CD4-positive, alpha-beta T cell (primary cell): Measurements from ENCODE around the gene PKHD1. TPM values are rescaled to one million over a fixed set of nuclear protein-coding genes. Genes with fewer than 3 reads are reported as not detected.
"Not testable (repeated sequence)": the region's sequence is repeated elsewhere in the genome, so short reads cannot be mapped to it uniquely, and the experiment has no call there.

ENCODE experiments used
- ATAC-seq: fragments of 200-7000 bp; cut with Tn5 transposase; one replicate; pipeline ENCODE4 v1.10.0; 2022; ENCODE audit warnings: mild to moderate bottlenecking; ENCODE audit not compliant: poor library complexity
- CTCF ChIA-PET: fragments of 350-600 bp; sonication (Branson Sonifier 250); formaldehyde crosslinking; loops from one replicate; lab custom pipeline; 2021; ENCODE audit warnings: antibody characterized with exemption, inconsistent platforms; lab: Charles Lee
- POLR2A ChIA-PET: fragments of 350-600 bp; sonication (Branson Sonifier 250); formaldehyde crosslinking; loops from one replicate; lab custom pipeline; 2021; ENCODE audit warnings: antibody characterized with exemption, inconsistent platforms; lab: Charles Lee
- DNase-seq, 14 experiments: peaks; one replicate each; pipeline ENCODE4 v3.0.0-alpha.2; 2013 to 2020; ENCODE audit warnings: mixed read lengths in 2 of 14
- H3K27ac ChIP-seq, 2 donors: one replicate each; pipeline versions ENCODE4 v1.5.1 to v1.7.0; 2013; ENCODE audit warnings: low read length in 2 of 2, low read depth in 1 of 2, mild to moderate bottlenecking in 1 of 2
- H3K27me3 ChIP-seq, 2 experiments: 1 replicate in 1 of 2; 2 replicates in 1 of 2; pipeline versions ENCODE4 v1.6.1 to v1.7.0; 2013; ENCODE audit warnings: low read length in 2 of 2, control low read depth in 1 of 2, mild to moderate bottlenecking in 1 of 2, moderate library complexity in 1 of 2; ENCODE audit not compliant: insufficient read depth in 2 of 2, control insufficient read depth in 1 of 2
- H3K36me3 ChIP-seq: one replicate; pipeline ENCODE4 v1.6.1; 2013; ENCODE audit warnings: low read length, control low read depth; ENCODE audit not compliant: insufficient read depth
- H3K4me1 ChIP-seq: one replicate; pipeline ENCODE4 v1.6.1; 2013; ENCODE audit warnings: low read length, control low read depth; ENCODE audit not compliant: insufficient read depth
- H3K4me3 ChIP-seq: one replicate; pipeline ENCODE4 v1.5.1; 2013; ENCODE audit warnings: mild to moderate bottlenecking, low read length, moderate library complexity
- H3K9me3 ChIP-seq, 2 experiments: 1 replicate in 1 of 2; 2 replicates in 1 of 2; pipeline versions ENCODE4 v1.6.1 to v1.7.0; 2013; ENCODE audit warnings: low read length in 2 of 2, mild to moderate bottlenecking in 2 of 2, control low read depth in 1 of 2, moderate library complexity in 1 of 2; ENCODE audit not compliant: control insufficient read depth in 1 of 2, insufficient read depth in 1 of 2
- H3K27ac Mint-ChIP-seq: one replicate; pipeline ENCODE4 v1.8.0; 2020; ENCODE audit warnings: mixed read lengths
- H3K27me3 Mint-ChIP-seq: one replicate; pipeline ENCODE4 v1.8.0; 2021; ENCODE audit warnings: mixed read lengths
- H3K36me3 Mint-ChIP-seq: one replicate; pipeline ENCODE4 v1.8.0; 2021; ENCODE audit warnings: low read depth, mixed read lengths
- H3K4me1 Mint-ChIP-seq: one replicate; pipeline ENCODE4 v1.8.0; 2021; ENCODE audit warnings: low read depth, mixed read lengths
- H3K4me3 Mint-ChIP-seq: one replicate; pipeline ENCODE4 v1.8.0; 2020; ENCODE audit warnings: mild to moderate bottlenecking, mixed read lengths
- H3K9me3 Mint-ChIP-seq: one replicate; pipeline ENCODE4 v1.8.0; 2020; ENCODE audit warnings: mixed read lengths
- intact Hi-C, 2 experiments: fragments of 100-400 bp; cut with DNase I in 1 of 2; cut with micrococcal nuclease in 1 of 2; formaldehyde crosslinking; loops; one replicate each; pipeline versions ENCODE4 v1.15.1 to v1.9.0; 2023 to 2025; cut with DNase I, micrococcal nuclease
- total RNA-seq, 174 experiments: library from RNA in 2 of 174; stranded (reverse) in 2 of 174; gene quantifications; one replicate each; pipeline ENCODE4 v1.2.3 and lab custom pipeline; 2021 to 2026
- TF ChIP-seq, protein P1 (sequence below): fragments of 200-600 bp; IDR thresholded peaks from one replicate; pipeline ENCODE4 v1.8.0; 2022; ENCODE audit warnings: antibody characterized with exemption, mild to moderate bottlenecking

The PKHD1 gene
- total RNA-seq, 2 experiments from 2014 or later, result 0.03 TPM; not detected in 1

GRCh38 chr6:51983564-51983963 is 103.8 kb downstream of the PKHD1 start:
- DNase-seq (no peak), ATAC-seq (no peak)
- no peak overlapping the region for H3K27ac Mint-ChIP-seq
- TF ChIP-seq, protein P1, sequence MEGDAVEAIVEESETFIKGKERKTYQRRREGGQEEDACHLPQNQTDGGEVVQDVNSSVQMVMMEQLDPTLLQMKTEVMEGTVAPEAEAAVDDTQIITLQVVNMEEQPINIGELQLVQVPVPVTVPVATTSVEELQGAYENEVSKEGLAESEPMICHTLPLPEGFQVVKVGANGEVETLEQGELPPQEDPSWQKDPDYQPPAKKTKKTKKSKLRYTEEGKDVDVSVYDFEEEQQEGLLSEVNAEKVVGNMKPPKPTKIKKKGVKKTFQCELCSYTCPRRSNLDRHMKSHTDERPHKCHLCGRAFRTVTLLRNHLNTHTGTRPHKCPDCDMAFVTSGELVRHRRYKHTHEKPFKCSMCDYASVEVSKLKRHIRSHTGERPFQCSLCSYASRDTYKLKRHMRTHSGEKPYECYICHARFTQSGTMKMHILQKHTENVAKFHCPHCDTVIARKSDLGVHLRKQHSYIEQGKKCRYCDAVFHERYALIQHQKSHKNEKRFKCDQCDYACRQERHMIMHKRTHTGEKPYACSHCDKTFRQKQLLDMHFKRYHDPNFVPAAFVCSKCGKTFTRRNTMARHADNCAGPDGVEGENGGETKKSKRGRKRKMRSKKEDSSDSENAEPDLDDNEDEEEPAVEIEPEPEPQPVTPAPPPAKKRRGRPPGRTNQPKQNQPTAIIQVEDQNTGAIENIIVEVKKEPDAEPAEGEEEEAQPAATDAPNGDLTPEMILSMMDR, result no peak
- no peaks in the 10 kb centered on the region for H3K36me3 Mint-ChIP-seq
- no peaks in the 10 kb centered on the region for H3K36me3 ChIP-seq
- peaks cover 0 to 9% of the 10 kb centered on the region in 2 experiments for H3K27me3 ChIP-seq
- H3K27ac ChIP-seq, result no peak overlapping the region
- CTCF ChIA-PET, result no interaction called here
- POLR2A ChIA-PET, result no interaction called here
- no peaks in the 10 kb centered on the region for H3K4me1 Mint-ChIP-seq
- no peak overlapping the region for H3K4me3 Mint-ChIP-seq
- peaks cover 0 to 6% of the 10 kb centered on the region in 2 experiments for H3K9me3 ChIP-seq
- no peaks in the 10 kb centered on the region for H3K9me3 Mint-ChIP-seq
- H3K4me3 ChIP-seq, result no peak overlapping the region
- intact Hi-C loops, result no loop called here
- no peaks in the 10 kb centered on the region for H3K4me1 ChIP-seq
- H3K27me3 Mint-ChIP-seq, result peaks cover 14% of the 10 kb centered on the region

- POLR2A ChIA-PET, H3K9me3 ChIP-seq, H3K4me1 ChIP-seq, DNase-seq, H3K27ac ChIP-seq, intact Hi-C loops, H3K36me3 ChIP-seq, H3K27me3 ChIP-seq, H3K4me3 ChIP-seq, H3K27ac Mint-ChIP-seq, H3K4me3 Mint-ChIP-seq, ATAC-seq, CTCF ChIA-PET, H3K9me3 Mint-ChIP-seq, H3K36me3 Mint-ChIP-seq, H3K4me1 Mint-ChIP-seq: not testable (repeated sequence)
- peaks cover 14% of the 10 kb centered on the region for H3K27me3 Mint-ChIP-seq
Observed at GRCh38 chr6:51982695-51983094, 104.7 kb downstream of the PKHD1 start.

DNA sequence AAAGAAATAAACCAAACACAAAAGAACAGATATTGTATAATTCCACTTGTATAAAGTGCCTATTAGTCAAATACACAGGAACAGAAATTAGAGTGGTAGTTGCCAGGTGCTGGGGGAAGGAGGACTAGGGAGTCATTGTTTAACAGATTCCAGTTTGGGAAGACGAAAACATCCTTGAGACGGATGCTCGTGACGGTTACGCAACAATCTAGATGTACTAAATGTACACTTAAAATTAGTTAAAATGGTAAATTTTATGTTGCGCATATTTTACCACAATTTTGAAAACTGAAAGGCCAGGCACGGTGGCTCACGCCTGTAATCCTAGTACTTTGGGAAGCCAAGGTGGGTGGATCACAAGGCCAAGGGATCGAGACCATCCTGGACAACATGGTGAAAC is 111.0 kb downstream of the PKHD1 start:
- no peak overlapping the region for H3K27ac Mint-ChIP-seq
- TF ChIP-seq, protein P1, result no peak
- no peaks in the 10 kb centered on the region for H3K36me3 Mint-ChIP-seq
- DNase-seq (no peak), ATAC-seq (no peak)
- H3K4me1 Mint-ChIP-seq, result no peaks in the 10 kb centered on the region
- no peaks in the 10 kb centered on the region for H3K4me1 ChIP-seq
- no peak overlapping the region for H3K4me3 ChIP-seq
- H3K4me3 Mint-ChIP-seq, result no peak overlapping the region
- H3K27ac ChIP-seq, result no peak overlapping the region
- POLR2A ChIA-PET, result no interaction called here
- peaks cover 16% of the 10 kb centered on the region for H3K27me3 Mint-ChIP-seq
- CTCF ChIA-PET, result no interaction called here
- intact Hi-C loops, result no loop called here
- peaks cover 0 to 3% of the 10 kb centered on the region in 2 experiments for H3K9me3 ChIP-seq
- no peaks in the 10 kb centered on the region for H3K9me3 Mint-ChIP-seq
- H3K36me3 ChIP-seq, result no peaks in the 10 kb centered on the region
- H3K27me3 ChIP-seq, result peaks cover 0 to under 1% of the 10 kb centered on the region in 2 experiments

DNA sequence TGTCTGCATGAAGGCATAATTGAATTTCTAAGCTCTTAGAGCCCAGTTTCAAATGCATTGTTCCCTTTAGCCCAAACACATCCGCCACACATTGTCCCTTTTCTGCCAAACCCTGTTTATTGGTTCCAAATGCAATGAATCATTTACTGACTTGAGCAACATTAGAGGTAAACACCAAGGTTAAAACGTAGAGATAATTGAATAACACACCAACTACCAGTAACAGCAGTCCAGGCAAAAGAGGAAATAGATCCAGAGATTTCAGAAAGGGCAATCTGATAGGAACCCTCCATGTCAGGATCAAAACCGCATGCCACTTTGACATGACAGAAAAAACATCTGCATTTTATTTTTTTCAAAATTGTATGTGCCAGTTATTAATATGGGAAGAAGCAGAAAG is 114.8 kb downstream of the PKHD1 start:
- H3K9me3 Mint-ChIP-seq, result no peaks in the 10 kb centered on the region
- CTCF ChIA-PET, result no interaction called here
- no peak overlapping the region for H3K4me3 Mint-ChIP-seq
- H3K27ac Mint-ChIP-seq, result no peak overlapping the region
- H3K4me1 Mint-ChIP-seq, result no peaks in the 10 kb centered on the region
- H3K4me1 ChIP-seq, result no peaks in the 10 kb centered on the region
- POLR2A ChIA-PET, result no interaction called here
- no peak overlapping the region for H3K27ac ChIP-seq
- H3K9me3 ChIP-seq, result no peaks in the 10 kb centered on the region
- no peaks in the 10 kb centered on the region for H3K36me3 Mint-ChIP-seq
- peaks cover 23% of the 10 kb centered on the region for H3K27me3 Mint-ChIP-seq
- peaks cover 5 to 6% of the 10 kb centered on the region in 2 experiments for H3K27me3 ChIP-seq
- TF ChIP-seq, protein P1, result no peak
- intact Hi-C loops, result no loop called here
- DNase-seq (no peak), ATAC-seq (no peak)
- no peaks in the 10 kb centered on the region for H3K36me3 ChIP-seq
- no peak overlapping the region for H3K4me3 ChIP-seq
